GM19397 (cell line): ENCODE measurements around the gene IPCEF1.

ENCODE experiments used
- ATAC-seq: cut with Tn5 transposase; IDR thresholded peaks from one replicate; pipeline ENCODE4 v1.9.1; 2021; ENCODE audit warnings: mild to moderate bottlenecking, moderate library complexity; ENCODE audit not compliant: unreplicated experiment

The IPCEF1 gene

GRCh38 chr6:154170106-154170505 lies 186.5 kb downstream of the IPCEF1 start:
- ATAC-seq: no peak

DNA sequence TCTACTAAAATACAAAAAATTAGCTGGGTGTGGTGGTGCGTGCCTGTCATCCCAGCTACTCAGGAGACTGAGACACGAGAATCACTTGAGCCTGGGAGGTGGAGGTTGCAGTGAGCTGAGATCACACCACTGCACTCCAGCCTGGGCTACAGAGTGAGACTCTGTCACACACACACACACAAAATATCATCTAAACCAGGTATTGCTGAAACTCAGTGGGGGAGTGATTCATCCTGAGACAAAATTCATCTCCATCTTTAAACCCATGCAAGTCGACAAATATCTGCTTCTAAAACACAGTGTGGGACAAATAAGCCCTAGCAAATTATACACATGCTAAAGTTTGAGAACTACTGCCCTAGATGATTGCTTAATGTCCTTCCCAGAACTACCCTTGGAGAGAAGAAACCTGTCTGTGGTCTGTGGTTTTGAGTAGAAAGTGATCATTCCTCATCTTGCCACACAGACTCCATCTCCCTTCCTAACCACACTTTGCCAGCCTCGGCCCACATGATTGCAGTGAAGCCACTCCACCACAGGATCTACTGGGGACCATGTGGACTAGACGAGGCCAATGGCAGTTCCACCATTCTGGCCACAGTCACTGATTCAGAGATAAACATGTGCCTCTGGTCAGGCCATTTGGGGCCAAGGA lies 187.3 kb downstream of the IPCEF1 start:
- ATAC-seq: no peak

DNA sequence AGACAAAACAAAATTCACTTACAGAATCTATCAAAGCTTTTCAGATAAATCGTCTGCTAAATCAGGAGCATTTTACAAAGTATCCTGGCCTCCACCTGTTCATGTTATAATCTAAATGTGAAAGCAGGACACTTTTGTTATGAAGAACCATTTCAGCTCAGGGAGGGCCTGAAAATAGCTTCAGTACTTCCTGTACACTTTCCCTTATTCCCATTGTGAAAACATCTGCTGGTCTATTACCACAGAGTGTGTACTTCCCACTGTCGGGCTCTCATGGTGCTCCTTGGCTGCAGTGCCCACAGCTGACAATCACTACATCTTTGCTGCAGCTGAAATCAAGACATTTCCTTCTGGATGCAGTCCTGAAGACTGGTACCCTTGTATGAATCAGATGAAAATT lies 189.5 kb downstream of the IPCEF1 start:
- ATAC-seq: no peak

- no peak for ATAC-seq
Observed at GRCh38 chr6:154166140-154166539, 190.5 kb downstream of the IPCEF1 start.

DNA sequence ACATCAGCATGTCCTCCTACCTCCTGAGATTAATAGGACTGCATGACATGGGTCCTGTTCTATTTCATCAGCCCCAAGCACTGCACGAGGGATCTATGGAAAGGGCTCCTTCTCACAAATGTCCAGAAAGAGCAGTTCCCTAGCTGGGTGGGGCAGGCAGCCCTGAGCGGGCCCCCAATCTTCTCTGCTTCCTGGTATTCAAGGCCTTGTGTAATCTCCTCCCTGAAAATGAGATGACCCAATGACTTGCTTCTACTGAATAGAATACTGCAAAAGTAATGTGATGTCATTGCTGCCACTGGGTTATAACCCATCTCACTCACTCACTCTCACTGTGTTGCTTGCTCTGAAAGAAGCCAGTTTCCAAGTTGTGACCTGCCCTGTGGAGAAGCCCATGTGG lies 191.1 kb downstream of the IPCEF1 start:
- no peak for ATAC-seq

GRCh38 chr6:154164397-154164796 lies 192.2 kb downstream of the IPCEF1 start:
- no peak for ATAC-seq

GRCh38 chr6:154161689-154162088 lies 194.9 kb downstream of the IPCEF1 start:
- peak; percentile 50 for ATAC-seq

- ATAC-seq: no peak
Observed at GRCh38 chr6:154159126-154159525, 197.5 kb downstream of the IPCEF1 start.

DNA sequence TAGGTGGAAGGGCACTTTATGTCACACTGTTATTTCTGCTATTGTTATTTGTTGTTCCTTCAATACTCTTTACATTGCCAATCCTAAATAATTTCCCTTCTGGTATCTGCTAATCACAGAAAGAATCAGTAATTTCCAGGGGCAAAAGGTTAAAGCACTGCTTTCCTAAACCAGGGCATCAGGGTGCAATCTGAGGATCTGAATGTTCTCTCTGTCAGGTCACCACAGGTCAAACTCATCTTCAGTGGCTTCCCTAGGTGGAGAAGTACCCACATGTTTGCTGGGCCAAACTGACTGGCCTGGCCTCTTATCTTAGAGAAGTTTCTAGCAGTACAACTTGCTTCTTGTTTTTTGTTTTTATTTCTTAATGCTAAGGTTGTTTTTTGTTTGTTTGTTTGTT lies 198.9 kb downstream of the IPCEF1 start:
- no peak for ATAC-seq

DNA sequence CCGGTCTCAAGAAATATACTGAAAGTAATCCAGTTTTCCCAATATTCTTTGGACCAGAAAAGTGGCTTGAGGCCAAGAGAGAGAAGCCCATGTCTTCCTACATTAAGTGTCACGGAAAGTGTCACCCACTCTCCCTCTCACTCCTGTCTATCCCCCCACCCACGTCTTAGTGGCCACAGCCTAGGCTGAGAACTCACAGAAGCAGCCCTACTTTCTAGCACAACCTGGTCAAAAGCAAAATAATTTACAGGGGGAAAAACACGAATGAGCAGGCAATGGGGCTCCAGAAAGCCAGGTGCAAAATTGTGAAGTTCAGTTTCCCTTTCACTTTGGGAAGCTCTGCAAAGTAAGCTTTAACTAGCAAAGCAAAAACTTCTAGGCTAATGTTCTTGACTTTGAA lies 199.5 kb downstream of the IPCEF1 start:
- peak; percentile 43 for ATAC-seq

DNA sequence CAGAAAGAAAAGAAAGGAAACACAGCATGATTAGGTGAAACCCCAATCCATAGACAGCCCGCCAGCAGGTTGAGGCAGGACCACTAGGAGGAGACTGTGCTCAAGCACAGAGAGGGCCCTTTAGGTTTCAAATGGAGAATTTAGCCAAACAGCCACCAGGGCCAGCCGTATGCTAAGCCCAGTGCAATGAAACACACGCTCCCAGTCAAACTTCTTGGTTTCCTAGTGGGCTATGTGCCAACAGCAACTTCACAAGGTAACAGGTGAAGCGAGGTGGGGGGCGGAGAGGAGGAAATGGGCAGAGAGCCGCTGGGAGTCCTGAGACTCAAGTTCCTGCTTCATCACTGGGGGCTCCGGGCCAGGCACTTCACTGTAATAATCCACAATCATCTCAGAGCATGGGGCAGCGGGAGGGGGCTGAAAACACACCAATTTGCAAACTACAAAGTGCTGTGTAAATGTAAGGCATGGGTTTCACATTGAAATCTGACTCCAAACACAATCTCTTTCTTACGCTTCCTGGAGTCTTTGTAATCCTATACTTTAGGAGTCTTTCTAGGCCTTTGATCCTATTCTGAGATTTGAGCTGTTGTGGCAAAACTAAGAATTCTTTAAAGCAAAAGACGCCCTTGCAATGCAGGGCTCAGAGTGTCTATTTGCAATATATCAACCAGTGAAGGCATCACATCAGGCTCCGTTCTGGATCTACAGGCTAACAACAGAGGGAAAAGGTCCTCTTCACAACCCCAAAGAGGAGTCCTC lies 200.3 kb downstream of the IPCEF1 start:
- peak; percentile 72 for ATAC-seq

DNA sequence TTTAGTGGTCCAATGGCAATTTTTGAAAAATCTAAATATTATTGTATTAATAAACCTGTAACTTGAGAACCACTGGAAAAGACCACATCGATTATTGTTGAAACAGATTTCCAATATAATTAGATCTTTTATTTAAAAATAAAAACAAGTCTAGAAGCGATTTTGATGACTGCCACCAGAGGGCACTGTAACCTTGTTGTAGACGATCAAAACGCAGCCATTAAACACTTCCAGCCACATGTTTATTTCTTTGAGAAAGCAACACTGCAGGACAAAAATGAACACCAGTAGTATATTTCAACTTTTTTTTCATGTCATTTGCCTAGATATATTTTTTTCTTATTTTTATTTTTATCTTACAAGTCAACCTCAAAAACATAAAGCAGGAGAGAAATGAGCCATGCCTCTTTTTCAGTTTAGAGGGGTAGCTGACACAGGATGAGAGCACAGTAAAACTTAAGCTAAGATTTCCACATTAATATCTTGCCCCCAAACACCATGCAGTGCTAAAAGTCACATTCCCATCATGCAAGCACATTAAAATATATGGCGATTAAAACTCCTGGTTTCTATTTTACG lies 202.1 kb downstream of the IPCEF1 start:
- ATAC-seq: no peak

DNA sequence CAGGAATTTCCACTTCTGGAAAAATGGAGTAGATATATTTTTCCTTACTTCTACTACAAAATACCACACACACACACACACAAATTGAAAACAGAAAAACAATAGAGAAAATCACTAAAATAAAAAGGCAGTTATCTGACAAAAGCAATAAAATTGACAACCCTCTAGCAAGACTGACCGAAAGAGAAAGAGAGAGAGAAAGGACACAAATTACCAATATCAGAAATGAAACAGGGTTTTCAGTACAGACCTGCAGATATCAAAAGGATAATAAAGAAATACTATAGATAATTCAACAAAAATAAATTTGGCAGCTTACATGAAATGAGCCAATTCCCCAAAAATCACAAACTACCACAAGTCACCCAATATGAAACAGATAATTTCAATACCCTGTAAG lies 212.8 kb downstream of the IPCEF1 start:
- ATAC-seq: no peak

GRCh38 chr6:154140743-154141142 lies 215.9 kb downstream of the IPCEF1 start:
- ATAC-seq: no peak

- ATAC-seq: no peak
Observed at GRCh38 chr6:154139892-154140291, 216.7 kb downstream of the IPCEF1 start.

DNA sequence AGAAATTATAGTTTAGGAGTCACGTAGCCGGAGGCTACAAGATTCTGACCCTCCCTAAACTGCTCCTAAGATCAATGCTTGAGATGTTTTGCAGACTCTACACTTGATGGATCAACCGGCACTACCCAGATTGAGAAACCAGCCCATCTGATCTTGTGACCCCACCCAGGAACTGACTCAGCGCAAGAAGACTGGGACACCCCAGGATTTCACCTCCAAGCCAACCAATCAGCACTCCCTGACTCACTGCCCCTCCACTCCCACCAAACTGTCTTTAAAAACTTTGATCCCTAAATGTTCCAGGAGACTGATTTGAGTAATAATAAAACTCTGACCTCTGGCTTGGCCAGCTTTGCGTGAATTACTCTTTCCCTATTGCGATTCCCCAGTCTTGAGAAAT lies 217.8 kb downstream of the IPCEF1 start:
- ATAC-seq: no peak

- no peak for ATAC-seq
Observed at GRCh38 chr6:154134471-154135147, 222.0 kb downstream of the IPCEF1 start.

DNA sequence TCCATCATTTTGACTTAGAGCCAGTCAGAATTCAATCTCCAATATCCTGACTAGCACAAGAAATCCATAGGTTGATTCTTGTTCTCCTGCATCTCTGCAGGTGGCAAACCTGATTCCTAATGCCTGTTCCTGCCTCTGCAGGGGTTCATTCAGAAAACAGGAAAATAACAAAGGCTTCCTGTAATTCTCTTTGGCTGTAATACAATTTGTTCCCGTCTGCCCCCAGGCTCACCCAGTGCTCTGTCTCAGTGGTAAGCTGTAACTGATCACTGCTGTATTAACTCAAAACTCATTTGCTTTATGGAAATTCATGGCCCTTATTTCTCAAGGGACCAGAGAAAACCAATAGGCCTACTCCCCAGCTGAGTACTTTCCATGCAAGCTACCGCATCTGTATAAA lies 228.9 kb downstream of the IPCEF1 start:
- no peak for ATAC-seq

GRCh38 chr6:154125421-154125820 lies 231.2 kb downstream of the IPCEF1 start:
- ATAC-seq: no peak

DNA sequence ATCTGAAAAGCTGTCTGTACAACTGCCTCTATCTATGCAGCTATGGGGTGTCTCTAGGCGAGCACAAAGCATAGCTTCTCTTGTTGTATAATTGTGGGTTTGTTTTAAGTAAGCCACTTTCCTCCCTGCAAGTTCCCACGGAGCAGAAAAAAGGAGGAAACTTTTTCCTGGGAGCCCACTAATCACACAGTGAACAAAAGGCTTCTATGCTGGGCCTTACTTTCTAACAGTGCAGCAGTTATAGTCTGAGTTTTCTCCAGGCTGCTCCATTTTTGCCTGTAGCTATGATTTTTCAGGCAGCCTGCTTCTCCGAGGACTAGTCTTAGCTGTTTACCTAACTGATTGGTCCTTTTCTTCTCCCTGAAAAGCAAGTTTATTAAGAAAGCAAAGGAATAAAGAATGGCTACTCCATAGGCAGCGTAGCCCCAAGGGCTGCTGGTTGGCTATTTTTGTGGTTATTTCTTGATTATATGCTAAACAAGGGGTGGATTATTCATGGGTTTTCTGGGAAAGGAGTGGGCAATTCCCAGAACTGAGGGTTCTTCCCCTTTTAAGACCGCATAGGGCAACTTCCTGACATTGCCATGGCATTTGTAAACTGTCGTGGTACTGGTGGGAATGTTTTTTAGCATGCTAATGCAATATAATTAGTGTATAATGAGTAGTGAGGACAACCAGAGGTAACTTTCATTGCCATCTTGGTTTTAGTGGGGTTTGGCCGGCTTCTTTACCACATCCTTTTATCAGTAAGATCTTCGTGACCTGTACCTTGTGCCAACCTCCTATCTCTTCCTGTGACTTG lies 233.2 kb downstream of the IPCEF1 start:
- no peak for ATAC-seq
